ENCODE results near the gene SYCE3. TPM values are rescaled to one million over a fixed set of nuclear protein-coding genes. Genes with fewer than 3 reads are reported as not detected.
A peak's percentile ranks its signal among the peaks of the same experiment; 100 is the strongest.

The SYCE3 gene
- total RNA-seq, 1 donor from 2014 or later, result not detected

DNA sequence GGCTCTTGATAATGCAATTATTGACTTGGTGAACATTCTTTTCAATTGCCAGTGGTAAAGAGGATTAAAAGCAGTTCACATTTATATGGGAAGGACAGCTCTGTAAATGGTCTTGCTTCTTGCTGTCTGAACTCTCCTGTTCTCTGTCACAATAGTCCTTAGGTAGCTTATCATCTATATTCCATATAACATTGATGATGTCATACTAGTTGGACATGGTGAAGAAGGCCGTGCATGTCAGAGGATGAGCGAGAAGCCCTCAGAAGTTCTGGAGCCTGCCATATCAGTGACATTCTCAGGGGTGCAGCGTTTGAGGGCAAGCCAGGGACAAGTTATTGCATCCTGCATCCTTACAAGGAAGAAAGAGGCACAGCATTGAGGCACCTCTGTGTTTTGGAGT lies 22.5 kb upstream of the SYCE3 start:
- H3K4me3 Mint-ChIP-seq, result no peak overlapping the region
- intact Hi-C loops (cut with micrococcal nuclease), result no loop called here
- peaks cover 10% of the 10 kb centered on the region for H3K36me3 Mint-ChIP-seq (ENCODE audit: low read depth)
- H3K27me3 Mint-ChIP-seq, result peaks cover 3% of the 10 kb centered on the region
- H3K4me1 Mint-ChIP-seq, result peaks cover 10% of the 10 kb centered on the region
- H3K27ac Mint-ChIP-seq, result no peak overlapping the region
- no peak for DNase-seq
- no peaks in the 10 kb centered on the region for H3K9me3 Mint-ChIP-seq

- no peak for DNase-seq
- Mint-ChIP-seq H3K9me3 (no peaks in the 10 kb centered on the region), H3K27me3 (no peaks in the 10 kb centered on the region), H3K4me1 (peaks cover 14% of the 10 kb centered on the region), H3K36me3 (ENCODE audit: low read depth) (peaks cover 15% of the 10 kb centered on the region), H3K27ac (no peak overlapping the region), H3K4me3 (peak overlapping the region; percentile 93)
- intact Hi-C loops (cut with micrococcal nuclease), result no loop called here
Measured at GRCh38 chr22:50584106-50585096, 21.7 kb upstream of the SYCE3 start.

GRCh38 chr22:50583294-50583861 lies 20.7 kb upstream of the SYCE3 start:
- Mint-ChIP-seq H3K36me3 (ENCODE audit: low read depth) (peaks cover 18% of the 10 kb centered on the region), H3K27ac (peak overlapping the region; percentile 87), H3K9me3 (no peaks in the 10 kb centered on the region), H3K4me1 (peaks cover 14% of the 10 kb centered on the region), H3K27me3 (no peaks in the 10 kb centered on the region), H3K4me3 (peak overlapping the region; percentile 93)
- intact Hi-C loops (cut with micrococcal nuclease), result loop anchor here (1.0 to 2.0 kb wide), 4 partner anchors 45 to 58 kb away; partner anchors contain the start of genes ARSA, SCO2 and TYMP
- no peak for DNase-seq

- H3K4me3 Mint-ChIP-seq, result peak within 1 kb of the TSS; percentile 93
- H3K9me3 Mint-ChIP-seq, result no peaks in the 10 kb centered on the region
- peak; percentile 100 for DNase-seq
- peak within 1 kb of the TSS; percentile 93 for H3K27ac Mint-ChIP-seq
- H3K27me3 Mint-ChIP-seq, result no peaks in the 10 kb centered on the region
- peaks cover 14% of the 10 kb centered on the region for H3K4me1 Mint-ChIP-seq
- H3K36me3 Mint-ChIP-seq (ENCODE audit: low read depth), result peaks cover 18% of the 10 kb centered on the region
- intact Hi-C loops (cut with micrococcal nuclease), result loop anchor here (1.0 to 2.0 kb wide), 8 partner anchors 19 to 112 kb away; partner anchors contain the start of genes ARSA, LMF2, SCO2 and TYMP
Measured at GRCh38 chr22:50582493-50583293, 20.0 kb upstream of the SYCE3 start, which contains the start of gene CHKB. Gene CHKB, minus strand, starts transcription at chr22:50582849. Its CDS starts 68 bp downstream, at chr22:50582781.

DNA sequence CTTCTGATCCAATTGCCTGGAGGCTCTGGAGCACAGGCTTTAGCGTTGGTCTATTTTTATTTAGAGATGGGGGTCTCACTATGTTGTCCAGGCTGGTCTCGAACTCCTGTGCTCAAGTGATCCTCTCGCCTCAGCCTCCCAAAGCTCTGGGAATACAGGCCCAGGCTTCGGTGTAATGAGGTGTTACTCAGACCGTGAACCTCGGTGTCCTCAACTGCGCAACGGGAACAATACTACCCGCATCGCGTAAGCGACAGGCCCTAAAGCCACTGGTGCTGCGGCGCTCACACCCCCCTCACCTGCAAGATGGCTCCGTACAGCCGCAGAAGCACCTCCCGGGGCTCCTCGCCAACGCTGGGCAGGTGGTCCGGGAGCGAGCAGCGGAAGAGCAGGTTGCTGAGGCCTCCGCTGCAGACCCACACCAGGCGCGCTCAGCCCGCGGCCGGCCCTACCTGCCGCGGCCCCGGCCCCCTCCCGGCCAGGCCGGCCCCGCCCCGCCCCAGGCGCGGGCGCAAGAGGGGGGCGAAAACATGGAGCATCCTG lies 19.3 kb upstream of the SYCE3 start:
- intact Hi-C loops (cut with micrococcal nuclease), result loop anchor here (1.0 to 2.0 kb wide), 7 partner anchors 19 to 112 kb away; partner anchors contain the start of genes ARSA, LMF2 and TYMP
- Mint-ChIP-seq H3K27me3 (no peaks in the 10 kb centered on the region), H3K4me1 (peaks cover 17% of the 10 kb centered on the region), H3K9me3 (no peaks in the 10 kb centered on the region), H3K4me3 (peak overlapping the region; percentile 93), H3K36me3 (ENCODE audit: low read depth) (peaks cover 25% of the 10 kb centered on the region), H3K27ac (peak overlapping the region; percentile 93)
- no peak for DNase-seq

DNA sequence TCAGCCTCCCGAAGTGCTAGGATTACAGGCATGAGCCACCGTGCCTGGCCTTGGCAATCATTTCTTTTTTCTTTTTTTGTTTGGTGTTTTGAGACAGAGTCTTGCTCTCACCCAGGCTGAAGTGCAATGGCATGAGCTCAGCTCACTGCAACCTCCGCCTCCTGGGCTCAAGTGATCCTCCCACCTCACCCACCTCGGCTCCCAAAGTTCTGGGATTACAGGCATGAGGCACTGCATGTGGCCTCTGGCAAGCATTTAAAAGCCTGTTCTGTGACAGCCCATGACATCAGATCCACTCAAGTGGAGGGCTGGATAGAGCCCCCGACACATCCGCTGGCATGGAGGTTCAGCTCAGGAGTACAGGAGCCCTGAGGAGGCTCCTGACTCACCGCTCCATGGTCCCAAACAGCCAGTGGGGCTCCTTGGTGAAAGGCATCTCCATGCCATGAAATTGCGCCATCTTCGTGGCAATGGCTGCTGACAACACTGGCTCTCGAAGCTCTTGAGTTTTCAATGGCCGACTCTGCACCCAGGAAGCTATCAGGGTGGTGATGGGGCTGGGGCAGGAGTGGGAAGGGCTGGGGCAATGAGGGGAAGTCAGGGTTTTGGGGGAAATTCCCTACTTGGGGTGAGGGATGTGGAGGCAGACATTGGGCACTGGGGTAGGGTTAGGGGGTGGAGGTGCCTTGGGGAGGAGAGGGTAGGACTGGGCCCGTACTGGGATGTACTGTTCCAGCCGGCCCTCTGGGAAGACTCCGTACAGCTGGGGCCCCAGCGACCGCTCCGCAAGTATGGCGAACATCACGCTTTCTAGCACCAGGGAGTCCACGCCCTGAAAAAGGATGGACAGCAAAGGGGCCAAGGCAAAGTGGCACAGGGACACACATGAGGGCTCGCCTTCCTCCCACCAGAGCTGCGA lies 18.6 kb upstream of the SYCE3 start:
- DNase-seq, result no peak
- peak overlapping the region; percentile 93 for H3K4me3 Mint-ChIP-seq
- no peaks in the 10 kb centered on the region for H3K9me3 Mint-ChIP-seq
- no peaks in the 10 kb centered on the region for H3K27me3 Mint-ChIP-seq
- H3K36me3 Mint-ChIP-seq (ENCODE audit: low read depth), result peaks cover 31% of the 10 kb centered on the region
- H3K4me1 Mint-ChIP-seq, result peaks cover 17% of the 10 kb centered on the region
- peak overlapping the region; percentile 75 for H3K27ac Mint-ChIP-seq
- intact Hi-C loops (cut with micrococcal nuclease), result no loop called here

GRCh38 chr22:50579752-50580151 lies 17.0 kb upstream of the SYCE3 start:
- H3K36me3 Mint-ChIP-seq (ENCODE audit: low read depth), result peaks cover 39% of the 10 kb centered on the region
- no peaks in the 10 kb centered on the region for H3K27me3 Mint-ChIP-seq
- intact Hi-C loops (cut with micrococcal nuclease), result no loop called here
- H3K4me1 Mint-ChIP-seq, result peaks cover 17% of the 10 kb centered on the region
- DNase-seq, result no peak
- no peak overlapping the region for H3K4me3 Mint-ChIP-seq
- no peaks in the 10 kb centered on the region for H3K9me3 Mint-ChIP-seq
- H3K27ac Mint-ChIP-seq, result no peak overlapping the region

DNA sequence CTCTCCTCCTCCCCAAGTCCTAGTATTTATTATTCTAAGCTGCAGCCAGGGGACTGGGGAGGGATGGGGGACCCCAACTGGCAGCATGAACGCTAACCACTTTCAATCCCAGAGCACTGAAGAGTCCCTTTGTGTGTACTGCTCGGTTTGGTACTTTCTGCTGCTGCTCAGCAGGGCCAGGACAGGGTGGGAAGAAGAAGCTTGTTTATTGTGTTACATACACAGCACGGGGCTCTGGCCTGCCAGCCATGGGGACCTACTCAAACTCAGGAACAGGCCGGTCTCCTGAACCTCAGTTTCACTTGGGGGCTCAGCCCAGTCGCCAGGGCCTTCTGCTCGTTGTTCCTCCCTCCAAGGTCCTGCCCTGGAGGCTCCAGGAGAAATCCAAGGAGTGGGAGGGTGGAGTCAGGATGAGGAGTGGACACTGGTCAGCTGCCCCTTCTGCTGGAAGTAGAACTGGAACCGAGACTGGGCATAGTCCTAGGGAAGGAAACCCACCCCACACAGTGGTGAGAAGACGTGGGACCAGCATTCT lies 16.1 kb upstream of the SYCE3 start:
- H3K27me3 Mint-ChIP-seq, result no peaks in the 10 kb centered on the region
- H3K9me3 Mint-ChIP-seq, result no peaks in the 10 kb centered on the region
- H3K27ac Mint-ChIP-seq, result no peak overlapping the region
- intact Hi-C loops (cut with micrococcal nuclease), result no loop called here
- peaks cover 16% of the 10 kb centered on the region for H3K4me1 Mint-ChIP-seq
- H3K4me3 Mint-ChIP-seq, result no peak overlapping the region
- peaks cover 39% of the 10 kb centered on the region for H3K36me3 Mint-ChIP-seq (ENCODE audit: low read depth)
- no peak for DNase-seq

DNA sequence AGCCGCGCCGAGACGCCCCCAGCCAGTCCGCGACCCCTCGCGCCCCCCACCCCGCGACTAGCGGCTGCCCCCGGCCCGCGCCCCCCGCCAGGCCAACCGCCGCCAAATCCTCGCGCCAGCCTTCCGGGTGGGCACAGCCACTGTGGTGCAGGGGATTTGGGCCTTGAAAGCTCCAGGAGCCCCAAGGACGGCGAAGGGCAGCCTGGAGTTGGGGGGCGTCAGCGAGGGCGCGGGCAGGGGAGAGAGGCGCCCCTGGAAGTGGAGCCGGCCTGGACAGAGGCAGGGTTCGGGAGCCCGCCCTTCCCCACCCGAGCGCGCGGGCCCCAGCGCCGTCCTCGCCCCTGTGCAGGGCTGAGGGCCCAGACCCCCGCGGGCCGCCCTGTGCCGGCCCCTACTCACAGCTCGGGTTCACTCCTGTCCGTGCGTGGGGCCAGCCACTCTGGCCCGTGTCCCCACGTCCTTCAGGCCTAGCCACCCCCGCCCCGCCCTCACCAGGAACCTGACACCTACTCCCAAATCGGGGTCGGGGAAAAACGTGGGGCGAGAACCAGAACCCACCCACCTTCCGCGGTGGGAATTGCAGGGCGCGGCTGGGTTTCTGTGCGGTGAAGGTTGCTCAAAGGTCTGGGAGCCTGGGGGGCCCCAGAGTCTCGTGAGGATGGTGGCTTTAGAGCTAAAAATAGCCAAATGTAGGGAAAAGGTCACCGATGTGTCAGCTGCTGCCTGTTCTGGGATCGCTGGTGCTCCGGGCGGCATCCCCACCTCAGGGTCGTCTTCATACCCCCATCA lies 15.5 kb upstream of the SYCE3 start, which contains the start of gene CPT1B:
TSS of gene CPT1B (minus strand) at position 441 of the 789 bp plus-strand sequence. CDS start 512 bp downstream, outside the sequence.
- Mint-ChIP-seq H3K4me1 (peaks cover 10% of the 10 kb centered on the region), H3K9me3 (no peaks in the 10 kb centered on the region), H3K4me3 (no peak within 1 kb of the TSS), H3K36me3 (ENCODE audit: low read depth) (peaks cover 39% of the 10 kb centered on the region), H3K27ac (peak within 1 kb of the TSS; percentile 64), H3K27me3 (no peaks in the 10 kb centered on the region)
- intact Hi-C loops (cut with micrococcal nuclease), result no loop called here
- no peak for DNase-seq

- H3K36me3 Mint-ChIP-seq (ENCODE audit: low read depth), result peaks cover 41% of the 10 kb centered on the region
- DNase-seq, result no peak
- no peaks in the 10 kb centered on the region for H3K9me3 Mint-ChIP-seq
- peak overlapping the region; percentile 64 for H3K27ac Mint-ChIP-seq
- intact Hi-C loops (cut with micrococcal nuclease), result no loop called here
- peaks cover 10% of the 10 kb centered on the region for H3K4me1 Mint-ChIP-seq
- H3K4me3 Mint-ChIP-seq, result no peak overlapping the region
- no peaks in the 10 kb centered on the region for H3K27me3 Mint-ChIP-seq
Measured at GRCh38 chr22:50577697-50577986, 14.9 kb upstream of the SYCE3 start.

- Mint-ChIP-seq H3K4me1 (peaks cover 10% of the 10 kb centered on the region), H3K36me3 (ENCODE audit: low read depth) (peaks cover 47% of the 10 kb centered on the region), H3K4me3 (no peak overlapping the region), H3K27me3 (no peaks in the 10 kb centered on the region), H3K27ac (peak overlapping the region; percentile 64), H3K9me3 (no peaks in the 10 kb centered on the region)
- DNase-seq, result no peak
- intact Hi-C loops (cut with micrococcal nuclease), result no loop called here
Measured at GRCh38 chr22:50576806-50577696, 14.3 kb upstream of the SYCE3 start.

Data from activated CD4-positive, alpha-beta T cell treated with anti-CD3 and anti-CD28 coated beads, Interleukin-2, amount 10 ng/mL, durations not matched to agents 24 days and 14 days (primary cell).